Omental fat pad (tissue), 4 donors: Measurements from ENCODE around the gene ANKRD1. TPM values are rescaled to one million over a fixed set of nuclear protein-coding genes. Genes with fewer than 3 reads are reported as not detected.
A peak's percentile ranks its signal among the peaks of the same experiment; 100 is the strongest.

Experiments
- ATAC-seq: fragments of 150-250 bp; one replicate; pipeline ENCODE4 v1.9.1; 2016; ENCODE audit warnings: mild to moderate bottlenecking, moderate library complexity; ENCODE audit not compliant: low FRiP score
- DNase-seq: peaks from one replicate; pipeline ENCODE4 v3.0.0-alpha.2; 2019; ENCODE audit warnings: low spot score
- total RNA-seq, 4 donors: library from RNA; depleted of rRNA; stranded (reverse); fragments of >200 nt; gene quantifications; one replicate each; pipeline ENCODE4 v1.1.0, GENCODE V29; 2016
- TF ChIP-seq, protein P1 (sequence below), 3 donors: fragments of 450-650 bp; IDR thresholded peaks; one replicate each; pipeline ENCODE4 v1.5.1; 2016 to 2017; ENCODE audit warnings: antibody characterized with exemption in 3 of 3, mild to moderate bottlenecking in 3 of 3, moderate library complexity in 2 of 3

ANKRD1 gene
- total RNA-seq, 4 donors from 2014 or later, result 3.8 TPM; not detected in 3

DNA sequence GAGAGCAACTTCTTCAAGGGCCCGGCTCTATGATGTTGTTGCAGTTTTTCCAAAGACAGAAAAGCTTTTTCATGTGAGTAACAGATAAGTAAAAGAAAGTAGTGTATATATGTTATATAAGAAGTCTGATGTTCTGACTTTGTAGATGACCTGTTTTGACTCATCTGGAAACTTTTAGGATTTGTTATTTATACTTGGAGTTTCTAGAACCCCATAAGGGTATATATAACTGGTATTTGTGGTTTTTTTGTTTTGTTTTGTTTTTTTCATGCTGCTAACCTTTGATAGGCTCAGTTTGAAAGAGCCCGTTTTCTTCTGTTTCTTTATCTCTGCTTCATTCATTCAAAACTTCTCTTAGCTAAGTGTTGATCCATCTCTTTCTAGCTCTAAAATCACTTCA lies 41.8 kb downstream of the ANKRD1 start:
- ATAC-seq (no peak), DNase-seq (no peak)

DNA sequence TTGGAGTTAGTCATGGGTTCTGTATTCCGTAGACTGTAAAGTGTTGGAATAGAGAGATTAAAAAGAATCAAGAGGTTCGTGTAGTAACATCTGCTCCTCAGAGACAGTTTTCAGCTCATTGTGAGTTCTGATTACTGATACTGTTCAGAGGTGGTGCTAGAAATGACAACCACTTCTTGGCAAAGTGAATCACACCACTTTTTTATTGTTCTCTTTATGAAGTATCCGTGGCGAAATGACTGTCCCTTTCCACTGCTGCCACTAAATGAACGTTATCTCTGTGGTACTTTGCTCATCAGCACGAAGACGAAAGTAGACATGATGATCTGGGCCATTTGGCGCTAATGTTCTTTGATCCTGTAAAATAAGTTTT lies 48.3 kb downstream of the ANKRD1 start:
- ATAC-seq (no peak), DNase-seq (no peak)
- TF ChIP-seq, protein P1, sequence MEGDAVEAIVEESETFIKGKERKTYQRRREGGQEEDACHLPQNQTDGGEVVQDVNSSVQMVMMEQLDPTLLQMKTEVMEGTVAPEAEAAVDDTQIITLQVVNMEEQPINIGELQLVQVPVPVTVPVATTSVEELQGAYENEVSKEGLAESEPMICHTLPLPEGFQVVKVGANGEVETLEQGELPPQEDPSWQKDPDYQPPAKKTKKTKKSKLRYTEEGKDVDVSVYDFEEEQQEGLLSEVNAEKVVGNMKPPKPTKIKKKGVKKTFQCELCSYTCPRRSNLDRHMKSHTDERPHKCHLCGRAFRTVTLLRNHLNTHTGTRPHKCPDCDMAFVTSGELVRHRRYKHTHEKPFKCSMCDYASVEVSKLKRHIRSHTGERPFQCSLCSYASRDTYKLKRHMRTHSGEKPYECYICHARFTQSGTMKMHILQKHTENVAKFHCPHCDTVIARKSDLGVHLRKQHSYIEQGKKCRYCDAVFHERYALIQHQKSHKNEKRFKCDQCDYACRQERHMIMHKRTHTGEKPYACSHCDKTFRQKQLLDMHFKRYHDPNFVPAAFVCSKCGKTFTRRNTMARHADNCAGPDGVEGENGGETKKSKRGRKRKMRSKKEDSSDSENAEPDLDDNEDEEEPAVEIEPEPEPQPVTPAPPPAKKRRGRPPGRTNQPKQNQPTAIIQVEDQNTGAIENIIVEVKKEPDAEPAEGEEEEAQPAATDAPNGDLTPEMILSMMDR (IDR thresholded peaks at IDR 0.05), result no peak

More for the DNA sequence above, 41.8 kb downstream of the ANKRD1 start:
- TF ChIP-seq, protein P1 (IDR thresholded peaks at IDR 0.05), result no peak

DNA sequence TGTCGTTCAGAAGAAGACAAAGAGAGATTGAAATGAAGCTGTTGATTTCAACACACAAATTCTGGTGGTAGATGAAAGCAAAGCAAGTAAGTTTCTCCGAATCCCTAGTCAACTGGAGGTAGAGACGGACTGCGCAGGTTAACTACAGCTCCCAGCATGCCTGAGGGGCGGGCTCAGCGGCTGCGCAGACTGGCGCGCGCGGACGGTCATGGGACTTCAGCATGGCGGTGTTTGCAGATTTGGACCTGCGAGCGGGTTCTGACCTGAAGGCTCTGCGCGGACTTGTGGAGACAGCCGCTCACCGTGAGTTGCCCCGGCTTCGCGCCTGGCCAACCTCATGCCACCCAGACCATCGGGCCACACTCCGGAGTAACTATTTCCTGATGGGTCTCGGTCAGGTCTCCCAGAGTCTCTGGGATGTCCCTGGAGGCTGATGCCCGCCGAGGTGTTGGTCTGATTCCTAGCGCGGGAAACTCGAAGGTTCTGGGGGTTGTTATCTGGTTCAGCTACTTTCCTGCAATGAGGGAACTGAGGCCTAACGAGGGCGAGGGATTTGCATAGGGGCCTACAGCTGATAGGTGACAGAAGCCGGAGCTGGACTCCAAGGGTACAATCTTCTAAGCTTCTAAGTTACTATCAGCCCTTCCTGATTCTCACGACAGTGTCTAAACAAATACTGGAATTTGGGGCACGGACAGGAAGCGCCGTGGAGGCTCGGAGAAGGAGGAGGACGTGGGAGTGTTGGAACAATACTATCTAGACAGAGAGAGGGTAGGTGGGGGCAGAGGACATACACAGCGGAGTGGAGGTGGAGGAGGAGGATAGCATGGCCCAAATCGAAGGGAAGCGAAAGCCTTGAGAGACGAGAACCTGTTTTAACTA lies 48.9 kb downstream of the ANKRD1 start, which contains the start of gene RPP30:
Gene RPP30, plus strand, starts transcription at position 209 of the 882 bp plus-strand sequence. Its CDS starts 13 bp downstream, at position 222.
- TF ChIP-seq, protein P1 (IDR thresholded peaks at IDR 0.05), result no peak
- ATAC-seq, result peak; percentile 97
- DNase-seq, result peak; percentile 63

DNA sequence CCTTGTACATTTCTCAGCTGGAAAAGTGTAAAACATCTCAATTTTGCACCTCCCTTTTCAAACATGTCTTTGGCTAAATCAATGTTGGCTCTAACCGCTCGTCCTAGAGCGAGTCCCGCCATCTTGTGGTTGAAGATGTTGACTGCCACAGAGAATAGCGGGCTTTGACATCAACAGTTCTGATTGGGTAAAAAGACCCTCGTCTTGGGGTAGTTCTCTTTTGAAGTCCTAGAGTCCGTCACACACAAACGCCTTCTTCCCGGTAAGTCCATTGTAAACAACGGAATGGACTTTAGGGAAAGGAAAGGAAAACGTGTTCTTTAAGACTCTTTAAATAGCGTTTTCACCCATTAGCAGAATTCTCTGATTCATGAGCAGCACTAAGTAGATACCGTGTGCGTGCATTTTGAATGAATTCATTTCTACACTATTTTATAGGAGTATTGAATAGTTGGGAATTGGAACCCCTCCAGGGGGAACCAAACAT lies 49.6 kb downstream of the ANKRD1 start:
- TF ChIP-seq, protein P1 (IDR thresholded peaks at IDR 0.05), result no peak
- DNase-seq (no peak), ATAC-seq (peak; percentile 74)

DNA sequence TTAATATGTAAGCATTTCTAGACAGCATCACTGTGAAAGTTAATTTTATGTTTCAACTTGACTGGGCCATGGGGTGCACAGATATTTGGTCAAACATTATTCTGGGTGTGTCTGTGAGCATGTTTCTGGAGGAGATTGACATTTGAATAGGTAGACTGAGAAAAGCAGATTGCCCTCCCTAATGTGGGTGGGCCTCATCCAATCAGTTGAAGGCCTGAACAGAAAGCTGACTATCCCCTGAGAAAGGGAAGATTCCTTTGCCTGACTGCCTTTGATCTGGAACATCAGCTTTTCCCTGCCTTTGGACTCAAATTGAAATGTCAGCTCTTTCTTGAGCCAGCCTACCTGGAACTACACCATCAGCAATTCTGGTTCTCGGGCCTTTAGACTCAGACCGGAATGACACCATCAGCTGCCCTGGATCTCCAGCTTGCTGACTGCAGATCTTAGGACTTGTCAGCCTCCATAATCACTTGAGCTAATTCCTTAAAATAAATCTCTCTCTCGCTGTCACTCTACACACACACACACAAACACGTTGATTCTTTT lies 54.8 kb downstream of the ANKRD1 start:
- TF ChIP-seq, protein P1 (IDR thresholded peaks at IDR 0.05), result no peak
- no peak for DNase-seq
- ATAC-seq, result no peak

DNA sequence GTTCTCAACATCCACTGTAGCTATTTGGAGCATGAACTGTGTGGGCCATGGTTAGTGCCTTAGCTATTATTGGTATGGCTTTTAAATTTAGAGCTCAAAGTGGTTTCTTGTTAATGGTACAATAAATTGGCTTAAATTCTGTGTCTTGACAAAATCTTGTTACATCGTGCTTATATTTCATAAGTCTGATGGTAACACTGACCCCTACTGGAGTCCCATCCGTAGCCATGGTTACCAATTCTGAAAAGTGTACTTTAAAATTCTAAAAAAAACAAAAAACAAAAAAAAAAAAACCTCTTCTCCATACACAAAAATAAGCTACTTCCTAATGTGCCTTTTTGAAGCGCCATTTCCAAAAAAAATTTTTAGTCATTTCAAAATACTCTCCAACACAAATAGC lies 55.5 kb downstream of the ANKRD1 start:
- TF ChIP-seq, protein P1 (IDR thresholded peaks at IDR 0.05), result no peak
- ATAC-seq, result no peak
- no peak for DNase-seq
